Measurements from ENCODE around the gene DCD. TPM values are rescaled to one million over a fixed set of nuclear protein-coding genes. Genes with fewer than 3 reads are reported as not detected.

The DCD gene
- total and polyA plus RNA-seq, 10 of the 15 experiments (the other 5 are each of a cell fraction or from before 2014, with no cell fraction given): not detected

DNA sequence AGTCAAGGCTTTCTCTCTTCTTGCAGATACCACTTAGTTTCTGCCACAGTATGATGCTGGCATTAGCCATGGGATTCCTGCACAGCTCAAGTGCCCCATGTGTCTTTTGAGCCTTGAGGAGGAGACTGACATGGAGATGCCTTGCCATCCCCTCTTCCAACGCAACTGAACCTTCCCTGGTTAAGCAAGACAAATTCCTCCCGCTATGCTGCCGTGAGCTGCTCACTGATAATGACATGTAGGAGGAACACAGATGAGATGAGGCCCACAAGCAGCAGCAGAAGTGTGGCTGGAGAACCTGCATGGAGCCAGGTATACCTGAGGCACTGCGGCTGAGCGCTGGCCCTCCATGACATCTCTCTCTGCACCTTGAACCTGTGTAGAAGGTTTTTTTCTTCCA lies 44.3 kb downstream of the DCD start (continued):
- TF ChIP-seq, protein P1, sequence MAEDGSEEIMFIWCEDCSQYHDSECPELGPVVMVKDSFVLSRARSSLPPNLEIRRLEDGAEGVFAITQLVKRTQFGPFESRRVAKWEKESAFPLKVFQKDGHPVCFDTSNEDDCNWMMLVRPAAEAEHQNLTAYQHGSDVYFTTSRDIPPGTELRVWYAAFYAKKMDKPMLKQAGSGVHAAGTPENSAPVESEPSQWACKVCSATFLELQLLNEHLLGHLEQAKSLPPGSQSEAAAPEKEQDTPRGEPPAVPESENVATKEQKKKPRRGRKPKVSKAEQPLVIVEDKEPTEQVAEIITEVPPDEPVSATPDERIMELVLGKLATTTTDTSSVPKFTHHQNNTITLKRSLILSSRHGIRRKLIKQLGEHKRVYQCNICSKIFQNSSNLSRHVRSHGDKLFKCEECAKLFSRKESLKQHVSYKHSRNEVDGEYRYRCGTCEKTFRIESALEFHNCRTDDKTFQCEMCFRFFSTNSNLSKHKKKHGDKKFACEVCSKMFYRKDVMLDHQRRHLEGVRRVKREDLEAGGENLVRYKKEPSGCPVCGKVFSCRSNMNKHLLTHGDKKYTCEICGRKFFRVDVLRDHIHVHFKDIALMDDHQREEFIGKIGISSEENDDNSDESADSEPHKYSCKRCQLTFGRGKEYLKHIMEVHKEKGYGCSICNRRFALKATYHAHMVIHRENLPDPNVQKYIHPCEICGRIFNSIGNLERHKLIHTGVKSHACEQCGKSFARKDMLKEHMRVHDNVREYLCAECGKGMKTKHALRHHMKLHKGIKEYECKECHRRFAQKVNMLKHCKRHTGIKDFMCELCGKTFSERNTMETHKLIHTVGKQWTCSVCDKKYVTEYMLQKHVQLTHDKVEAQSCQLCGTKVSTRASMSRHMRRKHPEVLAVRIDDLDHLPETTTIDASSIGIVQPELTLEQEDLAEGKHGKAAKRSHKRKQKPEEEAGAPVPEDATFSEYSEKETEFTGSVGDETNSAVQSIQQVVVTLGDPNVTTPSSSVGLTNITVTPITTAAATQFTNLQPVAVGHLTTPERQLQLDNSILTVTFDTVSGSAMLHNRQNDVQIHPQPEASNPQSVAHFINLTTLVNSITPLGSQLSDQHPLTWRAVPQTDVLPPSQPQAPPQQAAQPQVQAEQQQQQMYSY (CRISPR knock-in tag; IDR thresholded peaks at IDR 0.05): no peak
- TF ChIP-seq EGR1 (IDR thresholded peaks at IDR 0.05; ENCODE audit: borderline replicate concordance in 1 of 2, low read depth in 2 of 2, low read length in 2 of 2) (no peak), SREBF2 (IDR thresholded peaks at IDR 0.05; ENCODE audit: low read length) (no peak), SP1 (IDR thresholded peaks at IDR 0.05; ENCODE audit: low read depth, low read length) (no peak), NFXL1 (IDR thresholded peaks at IDR 0.05; ENCODE audit: borderline replicate concordance) (no peak), STAT1 (conservative IDR thresholded peaks at IDR 0.05) (no peak), SIX5 (IDR thresholded peaks at IDR 0.05; ENCODE audit: low read depth, low read length, severe bottlenecking) (no peak), ZZZ3 (IDR thresholded peaks at IDR 0.05; ENCODE audit: control insufficient read depth, insufficient read length, low read depth) (no peak), MXI1 (IDR thresholded peaks at IDR 0.05; ENCODE audit: low read depth, low read length) (no peak), SMAD5 (IDR thresholded peaks at IDR 0.05; ENCODE audit: low read depth) (no peak), SREBF1 (IDR thresholded peaks at IDR 0.05; ENCODE audit: low read length) (no peak), ZBTB33 (IDR thresholded peaks at IDR 0.05) (no peak)
- TF ChIP-seq, protein P2, sequence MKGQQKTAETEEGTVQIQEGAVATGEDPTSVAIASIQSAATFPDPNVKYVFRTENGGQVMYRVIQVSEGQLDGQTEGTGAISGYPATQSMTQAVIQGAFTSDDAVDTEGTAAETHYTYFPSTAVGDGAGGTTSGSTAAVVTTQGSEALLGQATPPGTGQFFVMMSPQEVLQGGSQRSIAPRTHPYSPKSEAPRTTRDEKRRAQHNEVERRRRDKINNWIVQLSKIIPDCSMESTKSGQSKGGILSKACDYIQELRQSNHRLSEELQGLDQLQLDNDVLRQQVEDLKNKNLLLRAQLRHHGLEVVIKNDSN (IDR thresholded peaks at IDR 0.05; ENCODE audit: borderline replicate concordance, extremely low read length, insufficient read depth, low read depth, low read length): no peak
